ENCODE measurements around the gene PNMT. TPM values are rescaled to one million over a fixed set of nuclear protein-coding genes. Genes with fewer than 3 reads are reported as not detected.

The PNMT gene
- total and polyA plus RNA-seq, 2 of the 13 experiments (the other 11 are each of a cell fraction or from before 2014, with no cell fraction given): 0.25 TPM; not detected in 1

DNA sequence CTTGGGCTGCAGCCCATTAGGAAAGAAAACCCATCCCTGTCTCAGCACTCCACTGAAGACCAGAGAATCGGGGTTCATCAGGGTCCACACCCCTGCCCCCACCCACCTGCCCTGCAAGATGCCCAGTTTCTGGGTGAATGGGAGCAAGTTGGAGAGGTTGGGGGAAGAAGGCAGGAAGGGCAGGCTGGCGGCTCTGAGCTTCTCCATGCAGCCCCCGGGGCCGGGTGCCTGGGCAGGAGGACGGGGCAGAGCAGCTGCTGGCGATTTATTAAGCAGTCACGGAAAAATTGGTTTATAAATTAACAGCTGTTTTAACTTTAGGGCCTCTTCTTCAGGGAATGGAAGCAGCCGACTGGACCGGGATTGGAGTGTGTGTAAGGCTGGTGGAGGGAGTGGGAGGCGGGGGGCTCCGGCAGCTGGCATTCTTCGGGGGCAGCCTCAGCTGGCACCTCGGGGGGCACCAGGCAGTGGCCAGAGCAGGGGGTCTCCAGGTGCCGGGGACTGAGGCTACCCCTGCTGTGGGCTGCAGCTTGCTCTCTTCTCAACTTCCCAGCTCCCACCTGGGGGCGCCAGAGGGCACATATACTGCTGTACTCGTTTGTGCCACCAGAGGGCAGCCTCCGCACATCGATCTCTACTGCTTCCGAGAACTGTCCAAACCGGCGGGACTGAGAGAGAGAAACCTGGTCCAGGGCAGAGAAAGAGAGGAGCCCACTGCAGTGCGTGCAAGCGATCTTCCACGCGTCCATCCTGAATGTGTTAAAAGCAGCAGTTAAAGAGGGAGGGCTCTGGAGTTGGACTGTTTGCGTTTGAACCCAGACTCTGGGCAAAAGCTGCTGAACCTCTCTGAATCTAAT is 46.5 kb upstream of the PNMT start (continued):
- peak; percentile 38 to 89 for TF ChIP-seq REST (IDR thresholded peaks at IDR 0.05; ENCODE audit: borderline replicate concordance in 1 of 2, low read depth in 1 of 2, low read length in 2 of 2)
- peak; percentile 26; the same call in 1 of the 2 replicates for TF ChIP-seq SUZ12 (IDR thresholded peaks at IDR 0.05; ENCODE audit: low read depth, low read length)
- no peak for TF ChIP-seq ZNF703 (CRISPR knock-in tag; IDR thresholded peaks at IDR 0.05; ENCODE audit: borderline replicate concordance)
- peak; percentile 66; the same call in 1 of the 2 replicates for TF ChIP-seq GATAD1 (CRISPR knock-in tag; IDR thresholded peaks at IDR 0.05)
- no peak for TF ChIP-seq ZNF33B (CRISPR knock-in tag; IDR thresholded peaks at IDR 0.05)
- no peak for TF ChIP-seq NFRKB (IDR thresholded peaks at IDR 0.05)
- TF ChIP-seq MED1 (CRISPR knock-in tag; IDR thresholded peaks at IDR 0.05): peak; percentile 72
- TF ChIP-seq ZNF205 (CRISPR knock-in tag; IDR thresholded peaks at IDR 0.05): peak; percentile 77
- TF ChIP-seq ZNF234 (CRISPR knock-in tag; conservative IDR thresholded peaks at IDR 0.05): no peak
- TF ChIP-seq HNRNPK (IDR thresholded peaks at IDR 0.05; ENCODE audit: low read depth, low read length, poor library complexity, severe bottlenecking): no peak
- TF ChIP-seq DMAP1 (CRISPR knock-in tag; IDR thresholded peaks at IDR 0.05): no peak
- no peak for TF ChIP-seq ZNF354B (CRISPR knock-in tag; IDR thresholded peaks at IDR 0.05)
- 0 out of 2 replicates have a peak, but pooled peaks have one; percentile 48 for TF ChIP-seq ZNF850 (CRISPR knock-in tag; conservative IDR thresholded peaks at IDR 0.05)
- TF ChIP-seq RXRA (CRISPR knock-in tag; IDR thresholded peaks at IDR 0.05): peak; percentile 71; the same call in 1 of the 2 replicates
- peak; percentile 55 for TF ChIP-seq TBL1XR1 (IDR thresholded peaks at IDR 0.05; ENCODE audit: borderline replicate concordance, low read length, partially characterized antibody)
- TF ChIP-seq, protein P1, sequence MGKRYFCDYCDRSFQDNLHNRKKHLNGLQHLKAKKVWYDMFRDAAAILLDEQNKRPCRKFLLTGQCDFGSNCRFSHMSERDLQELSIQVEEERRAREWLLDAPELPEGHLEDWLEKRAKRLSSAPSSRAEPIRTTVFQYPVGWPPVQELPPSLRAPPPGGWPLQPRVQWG (CRISPR knock-in tag; IDR thresholded peaks at IDR 0.05; ENCODE audit: borderline replicate concordance, low read depth): no peak
- TF ChIP-seq ZSCAN30 (CRISPR knock-in tag; IDR thresholded peaks at IDR 0.05): no peak
- no peak for TF ChIP-seq ZNF660 (CRISPR knock-in tag; IDR thresholded peaks at IDR 0.05; ENCODE audit: borderline replicate concordance, low read depth)
- no peak for TF ChIP-seq ZNF484 (CRISPR knock-in tag; IDR thresholded peaks at IDR 0.05; ENCODE audit: borderline replicate concordance, low read depth)
- TF ChIP-seq ZNF326 (CRISPR knock-in tag; IDR thresholded peaks at IDR 0.05; ENCODE audit: borderline replicate concordance): no peak
- TF ChIP-seq DNMT1 (CRISPR knock-in tag; IDR thresholded peaks at IDR 0.05): no peak
- TF ChIP-seq, protein P2, sequence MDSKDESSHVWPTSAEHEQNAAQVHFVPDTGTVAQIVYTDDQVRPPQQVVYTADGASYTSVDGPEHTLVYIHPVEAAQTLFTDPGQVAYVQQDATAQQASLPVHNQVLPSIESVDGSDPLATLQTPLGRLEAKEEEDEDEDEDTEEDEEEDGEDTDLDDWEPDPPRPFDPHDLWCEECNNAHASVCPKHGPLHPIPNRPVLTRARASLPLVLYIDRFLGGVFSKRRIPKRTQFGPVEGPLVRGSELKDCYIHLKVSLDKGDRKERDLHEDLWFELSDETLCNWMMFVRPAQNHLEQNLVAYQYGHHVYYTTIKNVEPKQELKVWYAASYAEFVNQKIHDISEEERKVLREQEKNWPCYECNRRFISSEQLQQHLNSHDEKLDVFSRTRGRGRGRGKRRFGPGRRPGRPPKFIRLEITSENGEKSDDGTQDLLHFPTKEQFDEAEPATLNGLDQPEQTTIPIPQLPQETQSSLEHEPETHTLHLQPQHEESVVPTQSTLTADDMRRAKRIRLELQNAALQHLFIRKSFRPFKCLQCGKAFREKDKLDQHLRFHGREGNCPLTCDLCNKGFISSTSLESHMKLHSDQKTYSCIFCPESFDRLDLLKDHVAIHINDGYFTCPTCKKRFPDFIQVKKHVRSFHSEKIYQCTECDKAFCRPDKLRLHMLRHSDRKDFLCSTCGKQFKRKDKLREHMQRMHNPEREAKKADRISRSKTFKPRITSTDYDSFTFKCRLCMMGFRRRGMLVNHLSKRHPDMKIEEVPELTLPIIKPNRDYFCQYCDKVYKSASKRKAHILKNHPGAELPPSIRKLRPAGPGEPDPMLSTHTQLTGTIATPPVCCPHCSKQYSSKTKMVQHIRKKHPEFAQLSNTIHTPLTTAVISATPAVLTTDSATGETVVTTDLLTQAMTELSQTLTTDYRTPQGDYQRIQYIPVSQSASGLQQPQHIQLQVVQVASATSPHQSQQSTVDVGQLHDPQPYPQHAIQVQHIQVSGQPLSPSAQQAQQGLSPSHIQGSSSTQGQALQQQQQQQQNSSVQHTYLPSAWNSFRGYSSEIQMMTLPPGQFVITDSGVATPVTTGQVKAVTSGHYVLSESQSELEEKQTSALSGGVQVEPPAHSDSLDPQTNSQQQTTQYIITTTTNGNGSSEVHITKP (CRISPR knock-in tag; IDR thresholded peaks at IDR 0.05; ENCODE audit: low read depth): peak; percentile 51; the same call in 1 of the 2 replicates
